Posterior vena cava (tissue), 2 donors: ENCODE data around the gene PDE6A. TPM values are rescaled to one million over a fixed set of nuclear protein-coding genes. Genes with fewer than 3 reads are reported as not detected.

Experiments used
- DNase-seq: peaks from one replicate; pipeline ENCODE4 v3.0.0-alpha.2; 2020; ENCODE audit warnings: low spot score
- intact Hi-C, 2 donors: fragments of 100-400 bp; cut with DNase I; formaldehyde crosslinking; loops; one replicate each; pipeline versions ENCODE4 v1.14.1 to v1.14.2; 2022 to 2023
- total RNA-seq, 2 donors: library from RNA; stranded (reverse); fragmentation: NEBNext Ultra II Directional; extraction: Animal tissue kit (Norgen Biotek cat#: 25700); gene quantifications; one replicate each; pipeline ENCODE4 v1.2.1, GENCODE V29; 2021
- donor health status: DM: yes; HTN: yes; CAD: no.
- donor health status: DM: yes; HTN: yes; CAD: no.

PDE6A gene
- total RNA-seq, 2 donors from 2014 or later = not detected

DNA sequence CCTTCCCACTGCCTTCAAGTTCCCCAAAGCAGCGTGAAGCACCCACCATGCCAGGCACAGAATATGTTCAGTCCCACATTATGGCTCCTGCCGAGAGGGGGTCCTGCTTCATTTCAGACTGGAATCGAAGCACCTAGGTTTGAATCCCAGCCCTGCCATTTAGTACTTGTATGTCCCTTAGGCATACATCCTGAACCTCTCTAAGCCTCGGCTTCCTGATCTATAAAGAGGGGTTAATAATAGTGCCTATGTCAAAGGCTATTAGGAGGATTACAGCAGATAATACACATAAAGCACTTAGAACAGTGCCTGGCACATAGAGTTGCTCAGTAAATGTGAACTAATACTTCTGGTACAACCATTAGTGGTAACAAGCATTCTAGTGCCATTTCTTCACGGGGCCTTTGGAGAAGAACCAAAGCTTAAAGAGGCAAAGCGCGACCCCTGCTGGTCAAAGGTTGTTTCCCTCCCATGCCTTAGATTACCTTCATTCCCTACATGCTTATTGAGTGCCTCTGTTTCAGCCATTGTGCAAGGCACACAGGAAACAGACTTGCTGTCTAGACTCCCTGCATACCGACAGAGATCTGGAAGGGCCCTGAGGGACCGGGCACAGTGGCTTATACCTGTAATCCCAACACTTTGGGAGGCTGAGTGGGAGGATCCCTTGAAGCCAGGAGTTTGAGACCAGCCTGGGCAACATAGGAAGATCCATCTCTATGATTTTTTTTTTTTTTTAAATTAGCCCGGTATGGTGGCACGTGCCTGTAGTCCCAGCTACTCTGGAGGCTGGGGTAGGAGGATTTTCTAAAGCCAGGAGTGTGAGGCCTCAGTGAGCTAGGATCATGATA is 116.2 kb downstream of the PDE6A start:
- DNase-seq = peak; percentile 96
- intact Hi-C loops = loop anchor here in 1 of 2 donors (5.0 kb wide), 3 partner anchors 96 to 191 kb away; partner anchors contain the start of gene PPARGC1B

DNA sequence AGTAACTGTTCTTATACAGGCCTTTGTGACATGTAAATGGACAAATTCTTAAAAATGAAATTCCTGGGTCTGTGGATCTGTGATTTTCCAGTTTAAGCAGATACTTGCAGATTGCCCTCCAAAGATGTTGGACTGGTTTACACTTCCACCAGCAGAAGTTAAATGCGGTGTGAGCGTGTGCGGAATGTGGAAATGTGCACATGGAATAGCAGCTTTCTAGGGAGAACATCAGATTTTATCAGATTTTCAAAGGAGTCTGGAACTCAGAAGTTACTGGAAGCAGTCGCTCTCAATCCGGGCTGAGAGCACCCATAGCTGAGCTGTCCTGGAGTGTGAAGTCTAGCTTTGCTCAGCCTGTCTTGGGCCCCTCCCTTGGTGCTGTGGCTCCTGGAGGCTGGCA is 117.0 kb downstream of the PDE6A start:
- DNase-seq = no peak
- intact Hi-C loops = loop anchor here in 1 of 2 donors (5.0 kb wide), 3 partner anchors 95 to 190 kb away; partner anchors contain the start of gene PPARGC1B

DNA sequence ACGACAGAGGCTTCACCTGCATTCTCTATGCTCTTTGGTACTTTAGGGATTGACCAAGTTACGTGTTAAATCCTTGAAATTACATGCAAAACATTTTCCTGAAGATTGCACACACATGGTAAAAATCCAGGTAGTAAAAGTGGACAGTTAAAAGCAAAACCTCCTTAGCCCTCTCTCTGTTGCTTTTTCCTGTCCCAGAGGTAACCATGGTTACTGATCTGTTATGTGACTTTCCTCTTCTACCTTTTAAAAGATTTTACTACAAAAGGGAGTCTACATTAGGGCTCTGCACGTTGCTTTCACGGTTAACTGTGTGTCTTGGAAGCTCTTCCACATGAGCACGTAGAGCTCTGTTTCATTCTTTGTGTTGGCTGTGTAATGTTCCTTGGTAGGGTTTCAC is 117.5 kb downstream of the PDE6A start:
- no peak for DNase-seq
- intact Hi-C loops = loop anchor here in 1 of 2 donors (5.0 kb wide), 3 partner anchors 95 to 190 kb away; partner anchors contain the start of gene PPARGC1B

- no peak for DNase-seq
- intact Hi-C loops = loop anchor here in 1 of 2 donors (5.0 kb wide), 3 partner anchors 94 to 189 kb away; partner anchors contain the start of gene PPARGC1B
These were observed 118.0 kb downstream of the PDE6A start for GRCh38 chr5:149826574-149826973.

- DNase-seq = no peak
- intact Hi-C loops = loop anchor here in 1 of 2 donors (5.0 kb wide), 3 partner anchors 93 to 188 kb away; partner anchors contain the start of gene PPARGC1B
These were observed 119.7 kb downstream of the PDE6A start for GRCh38 chr5:149824846-149825245.

- intact Hi-C loops = no loop called here
- no peak for DNase-seq
These were observed 120.5 kb downstream of the PDE6A start for GRCh38 chr5:149824120-149824519.

DNA sequence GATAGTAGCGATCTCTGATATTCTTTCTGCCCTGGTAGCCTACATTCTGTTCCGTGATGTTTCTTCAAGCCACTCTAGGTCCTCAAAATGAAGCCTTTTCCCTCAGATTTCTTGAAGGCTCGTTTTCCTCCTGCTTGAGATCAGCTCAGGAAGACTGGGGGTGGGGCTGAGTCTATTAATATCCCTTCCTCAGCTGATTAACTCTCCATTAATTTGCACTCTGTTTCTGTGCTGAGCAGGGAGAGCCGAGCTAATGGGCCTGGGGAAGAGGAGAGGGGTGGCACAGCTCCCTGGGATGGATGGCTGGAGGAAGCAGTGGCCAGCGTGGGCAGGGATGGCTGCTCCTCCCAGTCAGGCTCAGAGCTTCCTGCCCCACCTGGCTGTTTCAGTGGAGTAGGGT is 121.2 kb downstream of the PDE6A start:
- no peak for DNase-seq
- intact Hi-C loops = no loop called here

DNA sequence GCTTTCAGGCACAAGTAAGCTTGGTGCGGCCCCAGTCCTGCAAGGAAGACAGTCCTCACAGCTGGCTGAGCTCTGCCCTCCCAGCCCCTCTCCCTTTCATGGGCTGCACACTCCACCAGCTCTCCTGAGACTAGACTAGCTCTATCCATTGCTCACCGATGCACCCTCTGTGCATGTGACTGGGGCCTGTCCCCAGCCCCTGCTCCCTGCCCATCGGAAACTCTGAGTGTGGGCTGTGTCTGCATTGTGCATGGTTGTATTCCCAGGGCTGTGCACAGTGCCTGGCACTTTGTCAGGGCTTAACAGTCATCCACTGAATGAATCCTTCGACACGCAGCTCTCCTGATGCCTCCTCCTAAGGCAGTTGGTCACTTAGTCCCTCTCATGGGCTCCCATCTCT is 122.3 kb downstream of the PDE6A start:
- DNase-seq = no peak
- intact Hi-C loops = no loop called here

DNA sequence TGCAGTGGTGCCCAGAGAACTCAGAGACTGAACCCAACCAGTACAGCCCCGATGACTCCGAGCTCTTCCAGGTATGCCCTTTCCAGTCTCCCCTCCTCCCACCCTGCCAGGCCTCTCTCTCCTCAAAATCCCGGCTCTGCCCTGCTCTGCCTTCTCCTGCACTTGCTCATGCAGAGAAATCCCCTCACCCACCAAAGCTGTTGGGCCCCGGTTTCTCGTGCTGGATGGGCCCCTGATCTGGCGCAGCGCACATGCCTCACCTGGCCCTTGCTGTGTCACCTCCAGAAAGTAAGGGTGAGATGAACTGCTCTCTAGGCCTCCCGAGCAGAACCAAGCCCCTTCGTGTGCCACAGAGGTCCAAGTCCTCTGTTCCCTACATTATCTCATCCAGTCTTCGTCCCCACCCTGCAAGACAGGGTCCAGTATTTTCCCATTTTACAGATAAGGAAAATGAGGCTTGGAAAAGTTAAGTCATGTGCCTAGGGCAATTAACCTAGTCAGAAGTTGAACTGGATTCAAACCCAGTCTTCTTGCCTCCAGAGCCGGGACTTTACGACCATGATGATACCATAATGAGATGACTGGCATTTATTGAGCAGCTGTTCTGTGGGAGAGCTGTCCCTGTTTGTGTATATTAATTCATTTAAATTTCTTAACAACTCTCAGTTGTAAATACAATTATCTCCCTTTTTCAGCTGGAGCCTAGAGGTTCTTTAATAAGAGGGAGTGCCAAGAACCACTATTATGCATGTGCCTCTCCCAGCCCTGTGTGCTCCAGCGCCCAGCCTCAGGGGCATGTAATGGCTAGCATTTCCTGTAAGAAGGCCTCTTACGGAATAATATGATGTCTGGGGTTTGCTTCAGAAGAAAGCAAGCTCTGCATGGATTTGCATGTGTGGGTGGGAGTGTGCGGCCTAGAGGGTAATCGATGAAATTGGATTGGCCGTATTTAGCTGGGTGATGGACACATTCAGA is 123.8 kb downstream of the PDE6A start:
- DNase-seq = no peak
- intact Hi-C loops = no loop called here

DNA sequence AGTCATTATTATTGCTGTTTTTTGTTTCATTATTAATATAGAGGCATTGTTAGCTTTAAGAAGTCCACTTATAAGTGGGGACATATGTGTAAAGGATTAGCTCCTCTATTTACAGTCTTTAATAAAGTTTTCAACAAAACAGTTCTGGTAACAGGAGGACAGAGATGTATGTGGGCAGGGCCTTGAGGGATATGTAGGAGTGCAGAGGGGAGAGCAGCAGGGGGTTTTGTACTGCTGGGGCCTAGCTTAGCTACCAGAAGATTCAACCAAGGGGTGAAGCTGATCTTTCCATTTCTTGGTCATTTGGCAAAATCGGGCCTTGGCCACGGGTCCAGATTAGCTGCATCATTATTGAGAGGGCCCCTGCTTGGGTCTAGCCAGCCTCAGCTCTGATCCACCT is 124.6 kb downstream of the PDE6A start:
- DNase-seq = no peak
- intact Hi-C loops = no loop called here

DNA sequence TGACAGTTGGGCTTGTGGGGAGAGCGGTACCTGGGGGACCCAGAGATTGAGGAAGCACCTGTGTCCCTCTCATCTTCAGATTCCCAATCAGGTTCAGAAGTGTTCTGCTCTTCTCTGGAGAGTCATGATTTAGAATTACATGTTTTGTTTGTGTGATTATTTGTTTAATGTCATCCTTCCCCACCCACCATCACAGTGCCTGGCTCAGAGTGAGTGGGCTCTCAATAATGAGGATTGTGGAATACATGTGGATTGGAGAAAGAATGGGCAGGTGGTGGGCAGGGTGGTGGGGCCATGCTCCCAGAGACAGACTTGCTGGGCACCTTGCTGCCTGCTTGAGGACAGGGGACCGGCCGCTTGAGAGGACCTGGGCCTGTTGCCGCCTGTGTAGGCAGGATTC is 126.5 kb downstream of the PDE6A start:
- intact Hi-C loops = no loop called here
- no peak for DNase-seq

GRCh38 chr5:149817539-149818060 is 127.0 kb downstream of the PDE6A start:
- intact Hi-C loops = no loop called here
- DNase-seq = no peak

DNA sequence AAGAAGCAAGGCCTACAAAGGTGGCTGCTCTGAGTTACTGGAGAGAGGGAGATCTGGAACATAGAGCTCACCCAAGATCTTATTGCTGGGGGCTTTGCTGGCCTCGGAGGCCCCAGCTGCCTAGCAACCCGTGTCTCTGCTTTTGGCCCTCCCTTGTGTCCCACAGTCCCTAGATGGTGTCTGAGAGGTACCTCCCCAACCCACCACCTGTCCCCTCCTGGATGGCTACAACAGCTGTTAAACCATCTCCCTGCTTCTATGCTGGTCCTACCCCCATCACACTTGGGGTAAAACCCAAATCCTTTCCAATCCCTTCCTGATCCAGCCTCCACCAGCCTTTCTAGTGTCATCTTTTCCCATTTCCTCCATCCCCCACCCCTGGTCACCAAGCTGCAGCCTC is 127.9 kb downstream of the PDE6A start:
- intact Hi-C loops = no loop called here
- no peak for DNase-seq

DNA sequence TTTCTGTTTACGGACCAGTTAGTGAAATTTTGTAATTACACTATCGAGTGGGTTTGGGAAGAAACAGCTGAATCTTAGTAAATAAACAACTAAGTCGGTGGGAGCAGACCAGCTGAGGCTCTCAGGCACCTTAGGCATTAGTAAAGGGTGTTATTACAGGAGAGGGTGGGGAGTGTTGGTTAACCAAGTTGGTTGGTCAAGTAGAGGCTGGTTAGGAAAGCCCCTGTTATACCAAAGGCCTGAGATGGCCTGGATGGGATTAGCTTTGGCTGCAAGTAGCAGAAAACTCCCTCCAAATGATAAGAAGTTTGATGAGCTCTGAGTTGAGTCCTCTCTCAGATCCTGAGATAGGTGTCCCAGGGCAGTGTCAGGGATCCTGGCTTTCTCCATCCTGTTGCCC is 133.1 kb downstream of the PDE6A start:
- intact Hi-C loops = no loop called here

DNA sequence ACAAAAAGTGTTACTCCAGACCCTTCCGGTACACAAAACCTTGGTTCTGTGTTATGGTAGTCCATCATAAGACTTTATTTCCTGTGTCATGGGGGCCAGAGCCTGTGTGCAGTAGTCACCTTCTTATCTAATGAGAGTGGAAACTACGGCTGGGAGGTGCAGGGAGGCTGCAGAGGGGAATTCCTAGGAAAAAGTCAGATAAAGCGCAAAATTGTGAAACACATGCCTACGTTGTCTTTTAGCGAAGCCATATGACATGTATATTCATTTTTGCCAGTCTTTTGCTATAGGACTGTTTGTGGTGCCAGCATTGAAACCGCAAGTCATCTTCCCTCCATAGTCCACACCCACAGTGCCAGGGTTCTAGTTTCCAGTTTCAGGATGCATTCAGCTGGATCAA is 133.7 kb downstream of the PDE6A start:
- intact Hi-C loops = no loop called here
- DNase-seq = no peak

More for the DNA sequence above, 133.1 kb downstream of the PDE6A start:
- DNase-seq = no peak

GRCh38 chr5:149809931-149810691 is 134.5 kb downstream of the PDE6A start:
- intact Hi-C loops = loop anchor here in 1 of 2 donors (10.0 kb wide), 1 partner anchor 75 kb away; the partner anchor contains the start of gene PPARGC1B

GRCh38 chr5:149808264-149808982 is 136.2 kb downstream of the PDE6A start:
- no peak for DNase-seq
- intact Hi-C loops = loop anchor here in 1 of 2 donors (10.0 kb wide), 1 partner anchor 74 kb away; the partner anchor contains the start of gene PPARGC1B

More at GRCh38 chr5:149809931-149810691, 134.5 kb downstream of the PDE6A start:
- DNase-seq = no peak
